A549 (cell line): ENCODE measurements around the gene FAM229B.

ENCODE experiments used
- CEBPB ChIP-seq, 2 experiments: fragments of >200 bp in 1 of 2; sonication (Bioruptor Twin) in 1 of 2; formaldehyde crosslinking in 1 of 2; IDR thresholded peaks; 2 replicates each; pipeline ENCODE4 v1.6.1; 2012 to 2016
- CTCF ChIP-seq: fragments of >200 bp; sonication (Bioruptor Twin); formaldehyde crosslinking; IDR thresholded peaks from 3 replicates; pipeline ENCODE4 v1.5.1; 2016

DNA sequence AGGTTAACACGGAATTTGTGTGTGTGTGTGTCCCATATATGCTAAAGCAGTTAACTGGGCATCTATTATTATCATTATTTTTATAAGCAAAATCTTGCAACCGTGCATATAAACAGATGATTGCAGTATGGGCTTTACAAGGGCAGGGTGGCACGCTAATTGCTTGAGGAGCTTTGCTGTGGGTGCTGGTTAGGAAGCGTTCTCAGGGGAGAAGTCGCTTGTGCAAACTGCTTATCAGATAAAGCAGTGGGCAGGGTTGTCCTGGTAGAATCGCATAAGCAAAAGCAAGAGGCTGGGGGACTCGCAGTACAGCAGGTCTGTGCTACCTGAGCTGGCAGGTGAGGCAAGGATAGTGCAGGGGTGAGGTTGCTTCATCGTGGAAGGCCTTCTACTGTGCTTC is 43.2 kb upstream of the FAM229B start:
- TF ChIP-seq CTCF, result no peak
- TF ChIP-seq CEBPB (IDR thresholded peaks at IDR 0.05), result no peak
